Activated B cell treated with CpG ODN at 0.5 μM for 24 hours (primary cell): ENCODE data around the gene NHLRC1. TPM values are rescaled to one million over a fixed set of nuclear protein-coding genes. Genes with fewer than 3 reads are reported as not detected.

Experiments
- ATAC-seq: fragments of 200-7000 bp; cut with Tn5 transposase; one replicate; pipeline ENCODE4 v1.10.0; 2021; ENCODE audit warnings: low read depth, mild to moderate bottlenecking, moderate library complexity
- CTCF ChIA-PET: fragments of 350-600 bp; sonication (Branson Sonifier 250); formaldehyde crosslinking; loops from one replicate; lab custom pipeline; 2021; ENCODE audit warnings: antibody characterized with exemption; lab: Charles Lee
- POLR2A ChIA-PET: fragments of 350-600 bp; sonication (Branson Sonifier 250); formaldehyde crosslinking; loops from one replicate; lab custom pipeline; 2021; ENCODE audit warnings: antibody characterized with exemption; lab: Charles Lee
- DNase-seq: peaks from one replicate; pipeline ENCODE4 v3.0.0; 2022
- H3K27ac Mint-ChIP-seq: one replicate; pipeline ENCODE4 v1.8.0; 2020; ENCODE audit warnings: mixed read lengths
- H3K27me3 Mint-ChIP-seq: one replicate; pipeline ENCODE4 v1.8.0; 2021; ENCODE audit warnings: mixed read lengths
- H3K36me3 Mint-ChIP-seq: one replicate; pipeline ENCODE4 v1.8.0; 2021; ENCODE audit warnings: low read depth, mixed read lengths
- H3K4me1 Mint-ChIP-seq: one replicate; pipeline ENCODE4 v1.8.0; 2021; ENCODE audit warnings: mixed read lengths
- H3K4me3 Mint-ChIP-seq: one replicate; pipeline ENCODE4 v1.8.0; 2020; ENCODE audit warnings: mild to moderate bottlenecking, mixed read lengths
- H3K9me3 Mint-ChIP-seq: one replicate; pipeline ENCODE4 v1.8.0; 2020; ENCODE audit warnings: mixed read lengths
- intact Hi-C: fragments of 100-400 bp; cut with micrococcal nuclease; formaldehyde crosslinking; loops from one replicate; pipeline ENCODE4 v1.15.1; 2024
- total RNA-seq: library from RNA; stranded (reverse); gene quantifications from 2 replicates; pipeline ENCODE4 v1.2.3, GENCODE V29; 2022
- TF ChIP-seq, protein P1 (sequence below): fragments of 200-600 bp; IDR thresholded peaks from one replicate; pipeline ENCODE4 v1.8.0; 2022; ENCODE audit warnings: antibody characterized with exemption, mild to moderate bottlenecking

The NHLRC1 gene
- total RNA-seq, 1 donor from 2014 or later, result 1.2 TPM

DNA sequence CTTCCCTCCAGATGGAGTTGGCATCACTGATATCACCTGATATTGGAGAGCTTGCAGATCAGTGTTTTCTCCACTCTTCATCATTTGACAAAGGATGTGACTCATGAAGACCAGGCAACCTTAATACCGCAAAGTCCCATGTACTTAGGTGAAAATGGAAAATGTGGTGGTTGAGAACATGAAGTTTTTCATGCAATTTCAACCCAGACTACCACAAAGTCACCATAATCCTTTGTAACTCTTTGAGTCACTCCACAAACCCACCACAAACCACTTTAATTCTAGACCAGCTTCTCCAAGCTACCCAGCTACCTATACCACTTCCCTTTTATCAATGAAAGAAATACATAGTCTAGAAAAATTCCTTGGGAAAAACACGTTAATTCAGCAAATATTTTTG, 7.1 kb downstream of the NHLRC1 start:
- TF ChIP-seq, protein P1, sequence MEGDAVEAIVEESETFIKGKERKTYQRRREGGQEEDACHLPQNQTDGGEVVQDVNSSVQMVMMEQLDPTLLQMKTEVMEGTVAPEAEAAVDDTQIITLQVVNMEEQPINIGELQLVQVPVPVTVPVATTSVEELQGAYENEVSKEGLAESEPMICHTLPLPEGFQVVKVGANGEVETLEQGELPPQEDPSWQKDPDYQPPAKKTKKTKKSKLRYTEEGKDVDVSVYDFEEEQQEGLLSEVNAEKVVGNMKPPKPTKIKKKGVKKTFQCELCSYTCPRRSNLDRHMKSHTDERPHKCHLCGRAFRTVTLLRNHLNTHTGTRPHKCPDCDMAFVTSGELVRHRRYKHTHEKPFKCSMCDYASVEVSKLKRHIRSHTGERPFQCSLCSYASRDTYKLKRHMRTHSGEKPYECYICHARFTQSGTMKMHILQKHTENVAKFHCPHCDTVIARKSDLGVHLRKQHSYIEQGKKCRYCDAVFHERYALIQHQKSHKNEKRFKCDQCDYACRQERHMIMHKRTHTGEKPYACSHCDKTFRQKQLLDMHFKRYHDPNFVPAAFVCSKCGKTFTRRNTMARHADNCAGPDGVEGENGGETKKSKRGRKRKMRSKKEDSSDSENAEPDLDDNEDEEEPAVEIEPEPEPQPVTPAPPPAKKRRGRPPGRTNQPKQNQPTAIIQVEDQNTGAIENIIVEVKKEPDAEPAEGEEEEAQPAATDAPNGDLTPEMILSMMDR, result no peak
- DNase-seq, result no peak
- CTCF ChIA-PET, result no interaction called here
- Mint-ChIP-seq H3K9me3 (no peaks in the 10 kb centered on the region), H3K36me3 (no peaks in the 10 kb centered on the region), H3K27ac (no peak overlapping the region), H3K4me3 (no peak overlapping the region), H3K27me3 (peaks cover 6% of the 10 kb centered on the region), H3K4me1 (no peaks in the 10 kb centered on the region)
- intact Hi-C loops, result no loop called here
- ATAC-seq, result no peak
- POLR2A ChIA-PET, result no interaction called here

DNA sequence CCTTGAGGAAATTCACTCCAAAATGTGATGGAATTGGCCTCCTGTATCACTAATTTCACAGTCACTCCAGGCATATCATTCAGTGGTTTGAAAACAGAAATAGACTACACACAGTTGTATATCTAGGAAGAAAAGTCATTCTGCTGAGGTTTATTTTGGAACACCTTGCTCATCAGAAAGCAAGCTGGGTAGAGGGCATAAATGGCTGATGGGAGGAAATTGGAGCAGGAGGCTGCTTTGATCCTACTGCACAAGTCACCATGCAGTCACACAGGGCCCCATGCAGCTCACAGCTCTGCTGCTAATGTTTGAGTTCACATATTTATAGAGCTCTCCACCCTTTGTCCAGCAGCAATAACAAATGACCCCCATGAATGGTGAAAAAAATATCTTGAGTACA, 12.3 kb downstream of the NHLRC1 start:
- no peaks in the 10 kb centered on the region for H3K4me1 Mint-ChIP-seq
- no peak for DNase-seq
- ChIA-PET CTCF (no interaction called here), POLR2A (no interaction called here)
- peaks cover 2% of the 10 kb centered on the region for H3K36me3 Mint-ChIP-seq
- H3K9me3 Mint-ChIP-seq, result peaks cover 12% of the 10 kb centered on the region
- TF ChIP-seq, protein P1, result no peak
- H3K4me3 Mint-ChIP-seq, result no peak overlapping the region
- intact Hi-C loops, result no loop called here
- H3K27me3 Mint-ChIP-seq, result peaks cover 6% of the 10 kb centered on the region
- H3K27ac Mint-ChIP-seq, result no peak overlapping the region
- no peak for ATAC-seq

DNA sequence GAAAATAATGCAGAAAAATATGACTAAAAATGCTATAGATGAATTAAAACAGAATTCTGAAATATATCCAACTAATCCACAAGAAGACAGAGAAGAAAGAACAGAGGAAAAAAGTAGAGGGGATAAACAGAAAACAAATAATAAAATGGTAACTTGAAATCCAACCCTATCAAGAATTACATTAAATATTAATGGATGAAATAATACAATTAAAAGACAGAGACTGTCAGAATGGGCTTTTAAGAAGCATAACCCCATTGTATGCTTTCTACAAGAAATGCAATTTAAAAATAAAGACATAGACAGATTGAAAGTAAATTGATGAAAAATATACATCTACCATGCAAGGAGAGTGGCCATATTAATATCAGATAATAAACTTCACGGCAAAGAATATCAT, 15.4 kb downstream of the NHLRC1 start:
- POLR2A ChIA-PET, result no interaction called here
- H3K4me1 Mint-ChIP-seq, result no peaks in the 10 kb centered on the region
- CTCF ChIA-PET, result no interaction called here
- no peak for ATAC-seq
- H3K4me3 Mint-ChIP-seq, result no peak overlapping the region
- intact Hi-C loops, result no loop called here
- peaks cover 12% of the 10 kb centered on the region for H3K9me3 Mint-ChIP-seq
- TF ChIP-seq, protein P1, result no peak
- no peak overlapping the region for H3K27ac Mint-ChIP-seq
- peaks cover 3% of the 10 kb centered on the region for H3K27me3 Mint-ChIP-seq
- DNase-seq, result no peak
- peaks cover 2% of the 10 kb centered on the region for H3K36me3 Mint-ChIP-seq

DNA sequence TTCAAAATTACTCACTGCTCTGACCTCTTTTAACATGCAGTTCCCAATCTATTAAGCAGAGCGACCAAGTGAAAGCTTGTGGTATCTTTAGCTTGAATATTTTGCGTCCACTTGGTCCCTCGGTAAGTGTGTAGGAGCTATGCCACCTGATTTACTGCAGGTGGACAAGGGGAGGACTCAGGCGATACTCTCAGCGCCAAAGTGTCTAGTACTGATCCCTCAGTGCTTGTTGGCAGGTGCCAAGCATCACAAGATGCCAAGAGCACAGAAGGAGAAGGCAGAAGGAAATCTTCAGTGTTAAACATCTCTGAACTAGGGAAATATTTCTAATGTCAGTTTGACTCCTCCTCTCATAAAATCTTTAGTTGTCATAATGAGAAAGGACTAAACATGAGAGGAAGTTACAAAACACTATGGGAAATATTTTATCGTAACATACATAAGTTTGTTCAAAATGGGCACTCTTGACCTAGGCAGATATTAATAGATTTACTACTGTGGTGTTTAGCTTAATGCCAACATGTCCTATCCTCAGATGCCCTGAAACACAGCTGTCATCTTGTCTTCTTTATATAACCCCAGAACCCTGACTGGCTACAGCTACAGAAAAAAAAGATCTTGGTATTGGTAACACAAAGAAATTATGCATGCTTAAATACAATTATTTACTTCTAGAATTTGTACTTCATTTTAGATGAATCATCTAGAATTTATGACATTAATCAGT, 19.5 kb downstream of the NHLRC1 start:
- no peak for ATAC-seq
- no peaks in the 10 kb centered on the region for H3K4me1 Mint-ChIP-seq
- peaks cover 14% of the 10 kb centered on the region for H3K27me3 Mint-ChIP-seq
- no peak overlapping the region for H3K4me3 Mint-ChIP-seq
- H3K36me3 Mint-ChIP-seq, result peaks cover 2% of the 10 kb centered on the region
- ChIA-PET CTCF (no interaction called here), POLR2A (no interaction called here)
- peaks cover 12% of the 10 kb centered on the region for H3K9me3 Mint-ChIP-seq
- TF ChIP-seq, protein P1, result no peak
- intact Hi-C loops, result no loop called here
- no peak overlapping the region for H3K27ac Mint-ChIP-seq
- DNase-seq, result no peak

DNA sequence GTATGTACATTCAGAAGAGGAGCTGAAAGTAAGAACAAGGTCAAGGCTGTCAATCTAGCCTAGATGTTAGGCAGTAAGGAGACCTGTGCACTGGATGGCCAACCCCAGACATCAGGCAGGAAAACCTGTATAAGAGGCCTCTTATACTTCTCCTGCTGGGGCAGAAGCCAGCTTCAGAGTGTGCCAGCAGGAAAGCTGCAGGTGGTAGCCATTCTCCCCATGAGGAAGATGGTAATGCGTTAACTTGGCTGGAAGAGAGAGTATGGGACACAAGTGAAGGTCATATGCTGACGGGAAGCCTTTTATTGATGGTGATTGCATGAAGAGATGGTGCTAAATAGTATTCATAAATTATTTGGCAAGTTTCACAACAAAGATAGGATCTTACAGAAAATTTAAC, 20.6 kb downstream of the NHLRC1 start:
- Mint-ChIP-seq H3K4me3 (no peak overlapping the region), H3K4me1 (no peaks in the 10 kb centered on the region), H3K27me3 (peaks cover 16% of the 10 kb centered on the region), H3K36me3 (peaks cover under 1% of the 10 kb centered on the region), H3K9me3 (peaks cover 7% of the 10 kb centered on the region), H3K27ac (no peak overlapping the region)
- POLR2A ChIA-PET, result no interaction called here
- DNase-seq (no peak), ATAC-seq (no peak)
- CTCF ChIA-PET, result no interaction called here
- TF ChIP-seq, protein P1, result no peak
- intact Hi-C loops, result no loop called here
